Measurements from ENCODE around the gene CYP39A1.
A peak's percentile ranks its signal among the peaks of the same experiment; 100 is the strongest.
"Not testable (repeated sequence)": the region's sequence is repeated elsewhere in the genome, so short reads cannot be mapped to it uniquely, and the experiment has no call there.

Gene CYP39A1

GRCh38 chr6:46648108-46648507, 4.5 kb downstream of the CYP39A1 start:
- DNase-seq: not testable (repeated sequence)

- no peak for DNase-seq
Measured at GRCh38 chr6:46645265-46645664, 7.4 kb downstream of the CYP39A1 start.

- DNase-seq: no peak
Measured at GRCh38 chr6:46642928-46643751, 9.5 kb downstream of the CYP39A1 start.

GRCh38 chr6:46638650-46639049, 14.0 kb downstream of the CYP39A1 start:
- no peak for DNase-seq

- DNase-seq: no peak
Measured at GRCh38 chr6:46637933-46638332, 14.7 kb downstream of the CYP39A1 start.

GRCh38 chr6:46637145-46637544, 15.5 kb downstream of the CYP39A1 start:
- DNase-seq: no peak

- DNase-seq: no peak
Measured at GRCh38 chr6:46635462-46635861, 17.2 kb downstream of the CYP39A1 start.

- DNase-seq: no peak
Measured at GRCh38 chr6:46632053-46632452, 20.6 kb downstream of the CYP39A1 start.

GRCh38 chr6:46629691-46630090, 22.9 kb downstream of the CYP39A1 start:
- DNase-seq: no peak

- DNase-seq: no peak
Measured at GRCh38 chr6:46628976-46629375, 23.6 kb downstream of the CYP39A1 start.

- DNase-seq: no peak
Measured at GRCh38 chr6:46628498-46628897, 24.1 kb downstream of the CYP39A1 start.

- DNase-seq: no peak
Measured at GRCh38 chr6:46626976-46627375, 25.6 kb downstream of the CYP39A1 start.

- peak; percentile 8 for DNase-seq
Measured at GRCh38 chr6:46626228-46626909, 26.2 kb downstream of the CYP39A1 start.

GRCh38 chr6:46618726-46619125, 33.9 kb downstream of the CYP39A1 start:
- no peak for DNase-seq

- no peak for DNase-seq
Measured at GRCh38 chr6:46612645-46613044, 40.0 kb downstream of the CYP39A1 start.

- DNase-seq: no peak
Measured at GRCh38 chr6:46610862-46611553, 41.6 kb downstream of the CYP39A1 start.

GRCh38 chr6:46606338-46606737, 46.3 kb downstream of the CYP39A1 start:
- DNase-seq: no peak

GRCh38 chr6:46605091-46605797, 47.4 kb downstream of the CYP39A1 start:
- no peak for DNase-seq

- no peak for DNase-seq
Measured at GRCh38 chr6:46598215-46598614, 54.4 kb downstream of the CYP39A1 start.

- DNase-seq: no peak
Measured at GRCh38 chr6:46592740-46593139, 59.9 kb downstream of the CYP39A1 start.

- no peak for DNase-seq
Measured at GRCh38 chr6:46592046-46592445, 60.6 kb downstream of the CYP39A1 start.

- no peak for DNase-seq
Measured at GRCh38 chr6:46590765-46591164, 61.9 kb downstream of the CYP39A1 start.

GRCh38 chr6:46586906-46587305, 65.7 kb downstream of the CYP39A1 start:
- no peak for DNase-seq

Data from NCI-H1436 treated with DMSO at 0.1 percent for 48 hours (cell line).